A549 (cell line): ENCODE measurements around the gene HIVEP3.

Experiments
- BHLHE40 ChIP-seq: IDR thresholded peaks from 2 replicates; pipeline ENCODE4 v1.6.1; 2012; ENCODE audit warnings: low read depth, low read length, inconsistent platforms
- CEBPB ChIP-seq, 2 experiments: fragments of >200 bp in 1 of 2; sonication (Bioruptor Twin) in 1 of 2; formaldehyde crosslinking in 1 of 2; IDR thresholded peaks; 2 replicates each; pipeline ENCODE4 v1.6.1; 2012 to 2016
- EP300 ChIP-seq, 2 experiments: fragments of >200 bp; sonication (Bioruptor Twin); formaldehyde crosslinking; IDR thresholded peaks; 2 replicates in 1 of 2; 3 replicates in 1 of 2; pipeline ENCODE4 v1.6.1; 2016 to 2017
- POLR2A ChIP-seq: IDR thresholded peaks from 2 replicates; pipeline ENCODE4 v1.6.1; 2012; ENCODE audit warnings: mild to moderate bottlenecking, low read length
- REST ChIP-seq: fragments of 200-600 bp; sonication (generic); IDR thresholded peaks from 2 replicates; pipeline ENCODE4 v1.6.1; 2016; ENCODE audit warnings: antibody characterized with exemption, mild to moderate bottlenecking, moderate library complexity

- TF ChIP-seq POLR2A (no peak), BHLHE40 (no peak), EP300 (IDR thresholded peaks at IDR 0.05) (no peak), REST (no peak), CEBPB (IDR thresholded peaks at IDR 0.05) (no peak)
These were observed 247.5 kb downstream of the HIVEP3 start for GRCh38 chr1:41671116-41671755.
